ENCODE measurements around the gene CAMK1D.

DNA sequence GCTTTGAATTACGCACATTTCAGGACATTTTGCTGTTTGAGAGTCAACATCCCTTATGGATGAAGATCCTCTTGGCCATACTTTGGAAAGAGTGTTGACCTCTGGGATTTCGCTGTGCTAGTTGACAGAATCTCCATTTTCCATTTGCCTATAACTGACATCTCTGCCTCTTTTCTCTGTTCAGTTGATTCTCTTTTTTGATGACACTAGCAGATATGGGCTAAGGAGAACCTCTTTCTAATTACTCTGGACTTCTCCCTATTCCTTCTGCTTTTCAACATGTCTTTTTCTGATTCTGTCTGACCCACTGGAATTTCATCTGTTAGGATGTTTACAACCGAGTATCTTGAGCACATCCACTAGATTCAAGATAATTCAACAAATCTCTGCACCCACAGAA lies 311.5 kb downstream of the CAMK1D start:
- TF ChIP-seq, protein P1, sequence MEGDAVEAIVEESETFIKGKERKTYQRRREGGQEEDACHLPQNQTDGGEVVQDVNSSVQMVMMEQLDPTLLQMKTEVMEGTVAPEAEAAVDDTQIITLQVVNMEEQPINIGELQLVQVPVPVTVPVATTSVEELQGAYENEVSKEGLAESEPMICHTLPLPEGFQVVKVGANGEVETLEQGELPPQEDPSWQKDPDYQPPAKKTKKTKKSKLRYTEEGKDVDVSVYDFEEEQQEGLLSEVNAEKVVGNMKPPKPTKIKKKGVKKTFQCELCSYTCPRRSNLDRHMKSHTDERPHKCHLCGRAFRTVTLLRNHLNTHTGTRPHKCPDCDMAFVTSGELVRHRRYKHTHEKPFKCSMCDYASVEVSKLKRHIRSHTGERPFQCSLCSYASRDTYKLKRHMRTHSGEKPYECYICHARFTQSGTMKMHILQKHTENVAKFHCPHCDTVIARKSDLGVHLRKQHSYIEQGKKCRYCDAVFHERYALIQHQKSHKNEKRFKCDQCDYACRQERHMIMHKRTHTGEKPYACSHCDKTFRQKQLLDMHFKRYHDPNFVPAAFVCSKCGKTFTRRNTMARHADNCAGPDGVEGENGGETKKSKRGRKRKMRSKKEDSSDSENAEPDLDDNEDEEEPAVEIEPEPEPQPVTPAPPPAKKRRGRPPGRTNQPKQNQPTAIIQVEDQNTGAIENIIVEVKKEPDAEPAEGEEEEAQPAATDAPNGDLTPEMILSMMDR (IDR thresholded peaks at IDR 0.05) = no peak
- TF ChIP-seq POLR2A (IDR thresholded peaks at IDR 0.05) (no peak), EP300 (IDR thresholded peaks at IDR 0.05; ENCODE audit: low read depth) (no peak), POLR2AphosphoS5 (IDR thresholded peaks at IDR 0.05) (no peak)
